Measurements from ENCODE around the gene RSAD1. TPM values are rescaled to one million over a fixed set of nuclear protein-coding genes. Genes with fewer than 3 reads are reported as not detected.

RSAD1 gene
- total RNA-seq, 1 donor from 2014 or later, result 42.2 TPM

- Mint-ChIP-seq H3K27me3 (peaks cover 10% of the 10 kb centered on the region), H3K4me1 (peaks cover 39% of the 10 kb centered on the region), H3K36me3 (ENCODE audit: low read depth) (peaks cover 11% of the 10 kb centered on the region), H3K4me3 (peak overlapping the region; percentile 53), H3K27ac (no peak overlapping the region), H3K9me3 (no peaks in the 10 kb centered on the region)
- POLR2A ChIA-PET, result interaction anchor here (1.1 kb wide), 1 partner anchor 11 kb away, joined by 5 read pairs; no protein-coding TSS in a partner anchor
- intact Hi-C loops (cut with micrococcal nuclease), result no loop called here
- TF ChIP-seq, protein P1, sequence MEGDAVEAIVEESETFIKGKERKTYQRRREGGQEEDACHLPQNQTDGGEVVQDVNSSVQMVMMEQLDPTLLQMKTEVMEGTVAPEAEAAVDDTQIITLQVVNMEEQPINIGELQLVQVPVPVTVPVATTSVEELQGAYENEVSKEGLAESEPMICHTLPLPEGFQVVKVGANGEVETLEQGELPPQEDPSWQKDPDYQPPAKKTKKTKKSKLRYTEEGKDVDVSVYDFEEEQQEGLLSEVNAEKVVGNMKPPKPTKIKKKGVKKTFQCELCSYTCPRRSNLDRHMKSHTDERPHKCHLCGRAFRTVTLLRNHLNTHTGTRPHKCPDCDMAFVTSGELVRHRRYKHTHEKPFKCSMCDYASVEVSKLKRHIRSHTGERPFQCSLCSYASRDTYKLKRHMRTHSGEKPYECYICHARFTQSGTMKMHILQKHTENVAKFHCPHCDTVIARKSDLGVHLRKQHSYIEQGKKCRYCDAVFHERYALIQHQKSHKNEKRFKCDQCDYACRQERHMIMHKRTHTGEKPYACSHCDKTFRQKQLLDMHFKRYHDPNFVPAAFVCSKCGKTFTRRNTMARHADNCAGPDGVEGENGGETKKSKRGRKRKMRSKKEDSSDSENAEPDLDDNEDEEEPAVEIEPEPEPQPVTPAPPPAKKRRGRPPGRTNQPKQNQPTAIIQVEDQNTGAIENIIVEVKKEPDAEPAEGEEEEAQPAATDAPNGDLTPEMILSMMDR (IDR thresholded peaks at IDR 0.05), result no peak
- ATAC-seq (ENCODE audit: low read depth) (no peak), DNase-seq (no peak)
- CTCF ChIA-PET, result interaction anchor here (1.1 kb wide), 1 partner anchor 70 kb away, joined by 3 read pairs; the partner anchor contains the start of gene LRRC59
Observed at GRCh38 chr17:50467114-50467854, 11.4 kb upstream of the RSAD1 start.

DNA sequence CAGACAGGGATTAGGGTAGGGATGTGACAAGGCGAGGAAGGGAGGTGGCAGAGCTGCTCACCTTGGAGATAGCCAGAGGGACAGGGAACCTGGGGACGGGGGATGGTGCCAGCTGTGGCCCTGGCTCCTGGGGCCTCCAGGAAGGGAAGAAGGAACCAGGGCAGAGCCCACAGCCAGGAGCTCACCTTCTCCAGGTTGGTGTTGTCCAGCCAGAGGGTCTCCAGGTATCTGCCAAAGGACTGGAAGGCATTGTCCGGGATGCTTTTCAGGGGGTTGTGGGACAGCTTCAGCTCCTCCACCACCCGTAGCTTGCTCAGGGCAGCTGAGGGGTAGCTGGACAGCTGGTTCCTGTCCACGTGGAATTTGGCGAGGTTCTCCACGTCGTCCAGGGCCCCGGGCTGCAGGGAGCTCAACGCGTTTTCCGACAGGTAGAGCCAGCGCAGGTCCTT, 10.8 kb upstream of the RSAD1 start:
- Mint-ChIP-seq H3K4me1 (peaks cover 39% of the 10 kb centered on the region), H3K27ac (no peak overlapping the region), H3K9me3 (no peaks in the 10 kb centered on the region), H3K4me3 (peak overlapping the region; percentile 53), H3K36me3 (ENCODE audit: low read depth) (peaks cover 12% of the 10 kb centered on the region), H3K27me3 (peaks cover 10% of the 10 kb centered on the region)
- ATAC-seq (ENCODE audit: low read depth) (no peak), DNase-seq (no peak)
- TF ChIP-seq, protein P1 (IDR thresholded peaks at IDR 0.05), result no peak
- POLR2A ChIA-PET, result interaction anchor here (0.5 to 1.1 kb wide), 2 partner anchors 10 to 46 kb away, joined by 5 to 7 read pairs; no protein-coding TSS in a partner anchor
- CTCF ChIA-PET, result interaction anchor here (1.1 kb wide), 1 partner anchor 71 kb away, joined by 3 read pairs; the partner anchor contains the start of gene LRRC59
- intact Hi-C loops (cut with micrococcal nuclease), result no loop called here

- no peak within 1 kb of the TSS for H3K27ac Mint-ChIP-seq
- intact Hi-C loops (cut with micrococcal nuclease), result no loop called here
- POLR2A ChIA-PET, result interaction anchor here (0.5 to 1.1 kb wide), 2 partner anchors 10 to 47 kb away, joined by 5 to 7 read pairs; no protein-coding TSS in a partner anchor
- DNase-seq, result no peak
- ATAC-seq (ENCODE audit: low read depth), result peak; percentile 66
- peaks cover 16% of the 10 kb centered on the region for H3K36me3 Mint-ChIP-seq (ENCODE audit: low read depth)
- CTCF ChIA-PET, result interaction anchor here (1.1 kb wide), 1 partner anchor 71 kb away, joined by 3 read pairs; the partner anchor contains the start of gene LRRC59
- H3K9me3 Mint-ChIP-seq, result no peaks in the 10 kb centered on the region
- TF ChIP-seq, protein P1 (IDR thresholded peaks at IDR 0.05), result no peak
- peaks cover 10% of the 10 kb centered on the region for H3K27me3 Mint-ChIP-seq
- H3K4me3 Mint-ChIP-seq, result peak within 1 kb of the TSS; percentile 53
- H3K4me1 Mint-ChIP-seq, result peaks cover 39% of the 10 kb centered on the region
Observed at GRCh38 chr17:50468304-50469207, 10.1 kb upstream of the RSAD1 start, which contains the start of gene CHAD. Gene CHAD, minus strand, starts transcription at chr17:50468880. Its CDS starts 67 bp downstream, at chr17:50468813.

GRCh38 chr17:50469208-50469605, 9.5 kb upstream of the RSAD1 start:
- ChIA-PET POLR2A (no interaction called here), CTCF (no interaction called here)
- ATAC-seq (ENCODE audit: low read depth) (peak; percentile 17), DNase-seq (no peak)
- Mint-ChIP-seq H3K4me3 (peak overlapping the region; percentile 11), H3K4me1 (peaks cover 37% of the 10 kb centered on the region), H3K27ac (no peak overlapping the region), H3K27me3 (peaks cover 10% of the 10 kb centered on the region), H3K36me3 (ENCODE audit: low read depth) (peaks cover 18% of the 10 kb centered on the region), H3K9me3 (no peaks in the 10 kb centered on the region)
- intact Hi-C loops (cut with micrococcal nuclease), result no loop called here
- TF ChIP-seq, protein P1 (IDR thresholded peaks at IDR 0.05), result no peak

Measured in activated B cell treated with CpG ODN at 0.5 μM for 24 hours (primary cell).